ENCODE measurements around the gene MAT2B. TPM values are rescaled to one million over a fixed set of nuclear protein-coding genes. Genes with fewer than 3 reads are reported as not detected.

The MAT2B gene
- total RNA-seq, 1 experiment from 2014 or later = 48.4 TPM

- H3K4me3 Mint-ChIP-seq = peak overlapping the region; percentile 59 to 77
- Histone ChIP-seq H3K79me1 (ENCODE audit: insufficient read depth, low read depth, low read length, poor library complexity, severe bottlenecking) (no peaks in the 10 kb centered on the region), H2BK120ac (ENCODE audit: low read depth, low read length, poor library complexity, severe bottlenecking) (peak overlapping the region; percentile 53), H3K4me2 (ENCODE audit: insufficient read depth, insufficient read length, low read length) (peak overlapping the region; percentile 85), H2BK20ac (ENCODE audit: low read depth, low read length, poor library complexity, severe bottlenecking) (no peak overlapping the region), H3K4ac (ENCODE audit: low read depth, low read length) (no peak overlapping the region), H3K56ac (ENCODE audit: insufficient read length, low read depth, low read length) (no peak overlapping the region), H3K4me1 (ENCODE audit: insufficient read depth, low read length) (peaks cover 7% of the 10 kb centered on the region; the same call in 1 of the 2 replicates), H2BK12ac (ENCODE audit: insufficient read length, low read depth, low read length) (no peak overlapping the region), H2AK5ac (ENCODE audit: insufficient read length, low read length) (no peak overlapping the region), H2BK5ac (ENCODE audit: insufficient read length, low read length) (no peak overlapping the region), H3K27ac (ENCODE audit: insufficient read length, low read depth, low read length) (no peak overlapping the region), H3K23ac (ENCODE audit: insufficient read length, low read depth, low read length) (no peak overlapping the region), H3K27me3 (ENCODE audit: insufficient read depth, low read length) (no peaks in the 10 kb centered on the region; the same call in 1 of the 2 replicates), H2AFZ (ENCODE audit: low read length) (peak overlapping the region; percentile 92), H3T11ph (ENCODE audit: low read length) (no peak overlapping the region), H4K8ac (replicated peaks; ENCODE audit: insufficient read length, low read depth, low read length) (no peak overlapping the region), H2BK15ac (ENCODE audit: low read depth, low read length) (no peak overlapping the region), H4K20me1 (ENCODE audit: control insufficient read depth, insufficient read depth, insufficient read length) (no peaks in the 10 kb centered on the region), H3K9me3 (ENCODE audit: control insufficient read depth, low read depth, low read length) (no peaks in the 10 kb centered on the region), H4K91ac (ENCODE audit: insufficient read length, low read depth, low read length) (no peak overlapping the region), H3K79me2 (ENCODE audit: insufficient read depth, low read length) (no peaks in the 10 kb centered on the region), H3K18ac (ENCODE audit: insufficient read length, low read depth, low read length) (no peak overlapping the region), H3K14ac (ENCODE audit: insufficient read depth, low read length) (no peak overlapping the region), H3K23me2 (ENCODE audit: insufficient read length, low read depth, low read length, poor library complexity, severe bottlenecking) (peaks cover 10% of the 10 kb centered on the region), H3K9ac (ENCODE audit: extremely low read depth, insufficient read length, low read length) (peak overlapping the region; percentile 38), H4K5ac (ENCODE audit: insufficient read length, low read depth, low read length) (no peak overlapping the region)
- H3K27ac Mint-ChIP-seq = no peak overlapping the region
- no peaks in the 10 kb centered on the region; a peak in 1 of 7 replicates for H3K36me3 Mint-ChIP-seq (ENCODE audit: insufficient read depth in 1 of 3, low read depth in 3 of 3)
- peak; percentile 61 for DNase-seq
- H3K27me3 Mint-ChIP-seq (ENCODE audit: low read depth) = peaks cover 42% of the 10 kb centered on the region
- no peak for TF ChIP-seq CTCF (conservative IDR thresholded peaks at IDR 0.05)
- H3K9me3 Mint-ChIP-seq = no peaks in the 10 kb centered on the region
- WGBS (ENCODE audit: extremely low coverage, insufficient read length, low lambda C conversion rate) = no CpG with 5 or more reads among the region's 32 CpGs
- H3K4me1 Mint-ChIP-seq = peaks cover 57 to 59% of the 10 kb centered on the region in 2 experiments
Observed at GRCh38 chr5:163565931-163566608, 60.7 kb downstream of the MAT2B start.

Data from H9 (cell line).